Right atrium auricular region (tissue), 2 donors: ENCODE data around the gene CHMP3. TPM values are rescaled to one million over a fixed set of nuclear protein-coding genes. Genes with fewer than 3 reads are reported as not detected.

Experiments
- DNase-seq: peaks from one replicate; pipeline ENCODE4 v3.0.0-alpha.2; 2019; ENCODE audit warnings: low spot score
- H3K27ac ChIP-seq, 2 donors: fragments of 200-600 bp; sonication (generic); 1 replicate in 1 of 2; 2 replicates in 1 of 2; pipeline ENCODE4 v1.5.1; 2016 to 2019
- H3K27me3 ChIP-seq, 2 donors: fragments of 200-600 bp; sonication (generic); one replicate each; pipeline versions ENCODE4 v1.5.1 to v1.6.0; 2017 to 2019
- H3K36me3 ChIP-seq: fragments of 200-600 bp; sonication (generic); one replicate; pipeline ENCODE4 v1.5.1; 2016
- H3K4me1 ChIP-seq, 2 donors: fragments of 200-600 bp; sonication (generic); one replicate each; pipeline versions ENCODE4 v1.5.1 to v1.6.0; 2017 to 2019
- H3K4me3 ChIP-seq, 2 donors: fragments of 200-600 bp; sonication (generic); 1 replicate in 1 of 2; 2 replicates in 1 of 2; pipeline ENCODE4 v1.5.1; 2017 to 2019; ENCODE audit warnings: mild to moderate bottlenecking in 1 of 2, moderate library complexity in 1 of 2
- H3K9me3 ChIP-seq, 2 donors: fragments of 200-600 bp; sonication (generic); one replicate each; pipeline ENCODE4 v1.5.1; 2019
- total RNA-seq, 2 donors: library from RNA; depleted of rRNA; stranded (reverse); fragments of >200 nt; gene quantifications; one replicate each; pipeline ENCODE4 v1.1.0, GENCODE V29; 2016
- TF ChIP-seq, protein P1 (sequence below), 2 donors: fragments of 200-600 bp; sonication (generic); IDR thresholded peaks; one replicate each; pipeline ENCODE4 v1.5.1; 2019; ENCODE audit warnings: antibody characterized with exemption in 2 of 2

The CHMP3 gene
- total RNA-seq, 2 donors from 2014 or later = 79.7 to 89.1 TPM

DNA sequence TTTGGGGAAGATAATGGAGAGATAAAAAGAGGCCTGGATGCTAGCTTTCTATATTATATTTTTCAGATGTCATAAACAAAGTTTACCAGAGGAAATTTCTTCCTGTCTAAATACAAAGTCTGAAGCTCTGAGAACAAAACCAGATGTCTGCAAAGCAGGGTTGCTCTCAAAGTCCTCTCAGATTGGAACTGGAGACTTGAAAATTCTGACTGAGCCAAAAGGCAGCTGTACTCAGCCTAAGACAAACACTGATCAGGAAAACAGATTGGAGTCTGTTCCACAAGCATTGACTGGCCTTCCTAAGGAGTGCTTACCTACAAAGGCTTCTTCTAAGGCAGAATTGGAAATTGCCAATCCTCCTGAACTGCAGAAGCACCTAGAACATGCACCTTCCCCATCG lies 96.9 kb downstream of the CHMP3 start:
- no peak for DNase-seq
- peaks cover 83% of the 10 kb centered on the region for H3K36me3 ChIP-seq
- no peak overlapping the region for H3K4me3 ChIP-seq
- H3K4me1 ChIP-seq = peaks cover 0 to 20% of the 10 kb centered on the region in 2 donors
- no peak overlapping the region for H3K27ac ChIP-seq
- TF ChIP-seq, protein P1, sequence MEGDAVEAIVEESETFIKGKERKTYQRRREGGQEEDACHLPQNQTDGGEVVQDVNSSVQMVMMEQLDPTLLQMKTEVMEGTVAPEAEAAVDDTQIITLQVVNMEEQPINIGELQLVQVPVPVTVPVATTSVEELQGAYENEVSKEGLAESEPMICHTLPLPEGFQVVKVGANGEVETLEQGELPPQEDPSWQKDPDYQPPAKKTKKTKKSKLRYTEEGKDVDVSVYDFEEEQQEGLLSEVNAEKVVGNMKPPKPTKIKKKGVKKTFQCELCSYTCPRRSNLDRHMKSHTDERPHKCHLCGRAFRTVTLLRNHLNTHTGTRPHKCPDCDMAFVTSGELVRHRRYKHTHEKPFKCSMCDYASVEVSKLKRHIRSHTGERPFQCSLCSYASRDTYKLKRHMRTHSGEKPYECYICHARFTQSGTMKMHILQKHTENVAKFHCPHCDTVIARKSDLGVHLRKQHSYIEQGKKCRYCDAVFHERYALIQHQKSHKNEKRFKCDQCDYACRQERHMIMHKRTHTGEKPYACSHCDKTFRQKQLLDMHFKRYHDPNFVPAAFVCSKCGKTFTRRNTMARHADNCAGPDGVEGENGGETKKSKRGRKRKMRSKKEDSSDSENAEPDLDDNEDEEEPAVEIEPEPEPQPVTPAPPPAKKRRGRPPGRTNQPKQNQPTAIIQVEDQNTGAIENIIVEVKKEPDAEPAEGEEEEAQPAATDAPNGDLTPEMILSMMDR (IDR thresholded peaks at IDR 0.05) = no peak
- H3K27me3 ChIP-seq = no peaks in the 10 kb centered on the region
- H3K9me3 ChIP-seq = no peaks in the 10 kb centered on the region

DNA sequence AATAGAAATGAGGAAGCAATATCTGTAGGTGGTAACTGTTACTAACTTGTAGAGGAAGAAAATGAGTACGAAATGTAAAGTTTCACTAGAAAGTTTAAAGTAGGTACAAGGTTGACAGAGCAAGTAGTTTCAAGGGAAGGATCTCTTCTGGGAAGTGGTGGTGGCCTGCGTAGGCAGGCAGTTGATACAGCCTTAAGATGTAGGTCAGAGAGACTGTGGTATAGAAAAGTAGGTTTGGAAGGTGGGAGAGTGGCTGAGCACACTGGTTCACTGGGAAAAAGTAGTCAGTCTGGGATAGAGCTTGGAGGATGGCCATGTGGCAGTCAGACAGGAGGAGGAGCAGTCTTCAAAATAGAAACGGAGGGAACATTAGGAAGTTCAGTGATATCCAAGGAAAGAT lies 98.6 kb downstream of the CHMP3 start:
- Histone ChIP-seq H3K9me3 (no peaks in the 10 kb centered on the region), H3K27ac (no peak overlapping the region), H3K36me3 (peaks cover 79% of the 10 kb centered on the region), H3K4me3 (no peak overlapping the region), H3K27me3 (no peaks in the 10 kb centered on the region), H3K4me1 (peaks cover 0 to 20% of the 10 kb centered on the region in 2 donors)
- TF ChIP-seq, protein P1 (IDR thresholded peaks at IDR 0.05) = no peak
- DNase-seq = no peak

DNA sequence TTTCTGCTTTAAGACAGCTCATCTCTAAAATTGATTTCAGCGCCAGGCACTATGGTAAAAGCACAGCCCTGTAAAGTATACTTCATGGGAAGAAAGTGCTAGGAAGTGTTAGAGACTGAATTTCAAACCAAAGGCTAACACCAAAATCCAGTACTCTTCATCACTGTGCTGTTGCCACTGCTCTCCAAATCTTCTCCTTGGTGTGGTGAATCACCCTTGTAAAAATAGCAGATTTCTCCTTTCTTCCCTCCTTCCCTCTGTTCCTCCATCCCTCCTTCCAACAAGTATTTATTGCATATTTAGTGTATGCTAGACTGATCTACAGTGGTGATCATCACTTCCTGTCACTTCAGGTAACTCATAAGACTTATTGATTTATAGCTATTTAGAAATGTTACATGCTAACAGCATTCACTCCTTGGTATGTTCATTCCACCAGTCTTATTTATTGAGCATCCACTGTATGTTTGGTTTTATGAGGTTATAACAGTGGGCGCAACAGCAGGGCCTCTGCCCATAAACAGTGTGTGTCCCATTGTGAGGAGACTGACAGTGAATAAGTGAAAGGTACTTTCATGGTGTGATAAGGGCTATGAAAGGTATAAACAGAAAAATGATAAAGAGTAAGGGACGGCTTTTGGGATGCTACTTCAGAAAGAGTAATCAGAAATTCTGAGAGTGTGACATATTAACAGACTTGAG lies 102.0 kb downstream of the CHMP3 start:
- Histone ChIP-seq H3K4me1 (peaks cover 0 to 25% of the 10 kb centered on the region in 2 donors), H3K9me3 (no peaks in the 10 kb centered on the region), H3K36me3 (peaks cover 80% of the 10 kb centered on the region), H3K4me3 (no peak overlapping the region), H3K27me3 (no peaks in the 10 kb centered on the region), H3K27ac (no peak overlapping the region)
- DNase-seq = no peak
- TF ChIP-seq, protein P1 (IDR thresholded peaks at IDR 0.05) = no peak

DNA sequence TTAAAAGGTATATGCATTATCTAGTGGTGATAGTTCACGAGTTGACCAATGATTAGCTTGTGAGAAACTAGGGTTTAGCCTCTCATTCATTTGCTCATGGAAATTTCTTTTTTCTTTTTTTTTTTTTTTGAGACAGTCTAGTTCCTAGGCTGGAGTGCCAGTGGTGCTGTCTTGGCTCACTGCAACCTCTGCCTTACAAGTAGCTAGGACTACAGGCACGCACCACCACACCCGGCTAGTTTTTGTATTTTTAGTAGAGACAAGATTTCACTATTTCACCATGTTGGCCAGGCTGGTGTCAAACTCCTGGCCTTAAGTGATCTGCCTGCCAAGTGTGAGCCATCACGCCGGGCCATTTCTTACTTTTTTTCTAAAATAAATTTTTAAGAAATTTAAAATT lies 108.1 kb downstream of the CHMP3 start:
- Histone ChIP-seq H3K4me3 (no peak overlapping the region), H3K27me3 (no peaks in the 10 kb centered on the region), H3K36me3 (peaks cover 73% of the 10 kb centered on the region), H3K9me3 (no peaks in the 10 kb centered on the region), H3K4me1 (peaks cover 0 to 27% of the 10 kb centered on the region in 2 donors), H3K27ac (no peak overlapping the region)
- DNase-seq = no peak
- TF ChIP-seq, protein P1 (IDR thresholded peaks at IDR 0.05) = no peak

DNA sequence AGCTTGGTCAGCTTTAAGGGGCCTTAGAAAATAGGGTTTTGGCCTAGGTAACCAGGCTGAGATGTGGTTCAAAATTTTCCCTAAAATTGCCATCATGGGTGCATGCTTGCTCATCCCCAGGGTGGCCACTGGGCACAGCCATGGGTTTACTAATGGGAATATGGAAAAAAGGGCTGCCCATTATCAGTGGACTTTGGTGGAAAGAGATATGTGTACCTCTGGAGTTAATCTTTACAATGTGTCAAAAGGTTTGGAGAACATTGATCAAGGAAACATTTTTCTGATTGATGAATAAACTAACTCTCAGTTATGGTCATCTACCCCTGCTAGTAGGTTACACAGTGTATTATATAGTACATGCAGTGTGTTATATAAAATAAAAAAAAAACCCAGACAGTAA lies 109.0 kb downstream of the CHMP3 start:
- Histone ChIP-seq H3K27ac (peak overlapping the region in 1 of 2 donors; percentile 50), H3K27me3 (no peaks in the 10 kb centered on the region), H3K36me3 (peaks cover 78% of the 10 kb centered on the region), H3K4me1 (peaks cover 0 to 32% of the 10 kb centered on the region in 2 donors), H3K4me3 (no peak overlapping the region), H3K9me3 (no peaks in the 10 kb centered on the region)
- TF ChIP-seq, protein P1 (IDR thresholded peaks at IDR 0.05) = no peak
- DNase-seq = no peak

DNA sequence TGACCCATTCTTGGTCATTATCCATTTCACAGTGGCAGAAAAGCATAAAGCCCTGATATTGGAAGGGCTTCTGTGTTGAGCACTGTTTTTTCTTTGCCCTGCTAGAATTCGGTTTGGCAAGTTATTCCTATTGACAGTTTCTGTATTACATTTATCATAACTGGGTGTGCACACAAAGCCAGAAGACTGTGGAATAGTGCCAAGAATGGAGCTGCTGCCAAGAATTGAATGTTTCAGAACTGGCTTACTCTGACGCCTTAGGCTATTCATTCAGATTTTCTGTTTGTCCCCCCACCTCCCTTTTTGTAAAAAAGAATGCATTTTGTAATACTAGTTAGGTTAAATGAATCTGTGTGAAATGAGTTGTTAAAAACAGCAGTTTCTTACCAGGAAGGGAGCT lies 109.4 kb downstream of the CHMP3 start:
- no peaks in the 10 kb centered on the region for H3K9me3 ChIP-seq
- peak; percentile 74 for DNase-seq
- H3K36me3 ChIP-seq = peaks cover 74% of the 10 kb centered on the region
- peaks cover 0 to 36% of the 10 kb centered on the region in 2 donors for H3K4me1 ChIP-seq
- H3K27ac ChIP-seq = peak overlapping the region in 1 of 2 donors; percentile 50
- TF ChIP-seq, protein P1 (IDR thresholded peaks at IDR 0.05) = no peak
- H3K4me3 ChIP-seq = no peak overlapping the region
- no peaks in the 10 kb centered on the region for H3K27me3 ChIP-seq
